NCI-H82 treated with DMSO at 0.1 percent for 48 hours (cell line): Measurements from ENCODE around the gene SLC22A3.

Experiments used
- DNase-seq: peaks from one replicate; lab custom pipeline; 2025; ENCODE audit not compliant: unreplicated experiment; lab: John Stamatoyannopoulos, UW

Gene SLC22A3

DNA sequence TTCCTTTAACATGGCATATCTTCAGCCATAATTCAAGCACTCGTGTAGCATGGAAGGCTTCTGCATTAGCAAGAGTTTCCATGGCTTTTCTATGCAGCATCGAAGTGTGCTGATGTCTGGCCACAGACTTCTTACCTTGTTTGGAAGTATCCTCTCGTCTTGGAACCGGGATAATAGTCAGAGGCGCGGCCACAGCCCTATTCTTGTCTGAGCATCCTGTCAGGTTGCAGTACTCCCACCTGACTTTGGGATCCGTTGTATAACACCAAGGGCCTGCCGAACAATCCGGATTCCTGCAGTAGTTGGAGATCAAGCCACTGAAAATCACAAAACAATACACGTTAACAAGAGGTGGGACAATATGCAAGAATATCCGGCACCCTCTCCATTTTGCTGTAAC is 138.9 kb downstream of the SLC22A3 start:
- DNase-seq: no peak

DNA sequence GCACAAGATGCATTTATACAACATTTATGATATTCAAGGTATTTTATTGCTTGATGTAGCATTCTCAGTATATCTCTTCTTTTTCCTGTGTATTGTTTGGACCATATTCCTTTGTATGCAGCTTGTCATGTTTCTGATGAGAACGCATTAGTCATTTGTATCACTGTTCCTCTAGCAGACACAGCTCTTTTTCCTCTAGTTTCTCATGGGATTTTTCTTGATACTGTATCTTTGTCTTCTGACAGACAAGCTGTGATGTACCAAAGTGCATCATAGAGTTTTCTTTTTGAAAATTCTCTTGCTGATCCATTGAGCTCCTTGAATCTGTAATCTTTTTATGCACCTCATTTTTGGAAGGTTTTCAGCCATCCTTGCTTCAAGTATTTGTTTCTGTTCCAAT is 140.9 kb downstream of the SLC22A3 start:
- DNase-seq: no peak

- DNase-seq: no peak
Measured at GRCh38 chr6:160494576-160494975, 146.4 kb downstream of the SLC22A3 start.

DNA sequence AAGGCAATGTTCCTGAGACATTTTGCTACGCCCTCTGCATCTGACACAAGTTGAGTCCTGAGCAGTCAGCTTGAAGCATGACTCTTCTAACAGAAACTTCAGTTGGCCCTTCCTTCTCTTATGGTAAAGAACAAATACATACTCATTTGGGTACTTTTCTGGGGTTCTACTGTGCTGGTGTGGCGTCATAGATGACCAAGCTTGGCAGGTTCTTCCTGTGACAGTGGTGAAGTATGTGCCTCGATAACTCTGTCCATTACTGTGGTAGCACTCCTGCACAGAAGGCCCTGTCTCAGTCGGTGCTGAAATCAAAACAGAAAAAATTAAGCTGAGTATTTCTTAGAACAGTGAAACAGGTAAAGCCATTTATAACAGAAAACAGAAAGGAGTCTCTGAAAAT is 152.5 kb downstream of the SLC22A3 start:
- no peak for DNase-seq
